GM18858 (cell line): Measurements from ENCODE around the gene VPS26C.
"Not testable (repeated sequence)": the region's sequence is repeated elsewhere in the genome, so short reads cannot be mapped to it uniquely, and the experiment has no call there.

Source experiments
- ATAC-seq: cut with Tn5 transposase; IDR thresholded peaks from one replicate; pipeline ENCODE4 v1.9.1; 2021; ENCODE audit not compliant: unreplicated experiment

The VPS26C gene

DNA sequence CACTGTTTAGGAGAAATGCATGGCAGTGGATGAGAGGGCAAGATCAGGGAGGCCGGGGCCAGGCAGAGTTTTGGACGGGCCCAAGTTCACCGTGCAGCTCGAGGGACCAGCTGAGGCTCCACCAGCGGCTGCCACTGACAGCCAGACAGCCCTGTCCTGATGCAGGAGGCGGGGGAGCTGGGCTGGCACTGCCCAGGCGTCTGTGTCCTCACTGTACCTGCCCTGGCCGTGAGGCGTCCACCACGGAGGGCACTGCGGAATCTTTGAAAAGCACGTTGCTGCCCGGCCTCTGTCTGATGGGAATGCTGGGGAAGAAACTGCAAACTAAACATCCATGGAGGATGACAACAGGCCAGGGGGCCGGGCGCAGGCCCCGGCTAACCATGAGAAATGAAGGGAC lies 35.5 kb downstream of the VPS26C start:
- no peak for ATAC-seq

DNA sequence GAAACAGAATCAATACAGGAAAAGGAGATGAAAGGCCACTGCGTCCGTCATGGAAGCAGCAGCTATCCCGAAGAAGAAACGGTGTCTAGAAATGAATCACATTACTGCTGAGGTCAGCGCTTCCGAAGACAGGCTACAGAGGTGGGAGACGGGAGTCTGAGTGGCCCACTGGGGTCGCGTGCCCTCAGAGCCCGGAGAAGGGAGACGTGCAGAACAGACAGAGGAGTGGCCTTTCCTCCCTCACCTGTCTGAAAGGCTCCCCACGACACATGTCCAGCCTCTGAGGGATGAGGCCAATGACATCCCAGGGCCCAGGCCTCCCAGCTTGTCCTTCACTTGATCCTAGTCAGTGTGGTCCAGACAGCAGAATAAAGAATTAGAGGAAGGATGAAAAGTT lies 35.9 kb downstream of the VPS26C start:
- no peak for ATAC-seq

DNA sequence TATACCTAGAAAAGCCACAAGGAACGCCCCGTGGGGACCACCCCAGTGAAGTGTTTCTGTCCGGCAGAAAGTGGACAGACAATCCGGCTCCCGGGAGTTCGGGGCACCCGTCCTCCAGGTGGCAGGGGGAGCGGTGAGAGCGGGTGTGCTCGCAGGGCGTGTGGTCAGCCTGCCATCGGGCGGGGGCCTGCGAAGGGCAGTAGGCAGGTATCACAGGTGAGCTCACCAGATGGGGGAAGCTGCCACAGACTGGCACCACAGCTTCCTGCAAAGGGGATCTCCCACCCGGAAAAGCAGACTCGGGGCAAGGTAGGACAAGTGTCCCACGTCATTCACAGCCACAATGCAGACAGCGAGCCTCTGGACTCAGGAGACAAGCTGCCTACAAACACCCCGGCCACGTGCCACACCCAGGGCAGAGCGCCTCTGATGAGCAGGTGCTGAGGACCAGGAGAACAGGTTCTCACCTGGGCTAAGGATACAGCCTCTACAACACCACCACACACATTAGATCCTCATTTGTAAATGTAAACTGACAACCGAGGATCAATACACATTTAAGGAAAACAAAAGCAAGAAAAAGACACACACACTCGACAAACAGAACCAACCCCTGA lies 36.4 kb downstream of the VPS26C start:
- no peak for ATAC-seq

DNA sequence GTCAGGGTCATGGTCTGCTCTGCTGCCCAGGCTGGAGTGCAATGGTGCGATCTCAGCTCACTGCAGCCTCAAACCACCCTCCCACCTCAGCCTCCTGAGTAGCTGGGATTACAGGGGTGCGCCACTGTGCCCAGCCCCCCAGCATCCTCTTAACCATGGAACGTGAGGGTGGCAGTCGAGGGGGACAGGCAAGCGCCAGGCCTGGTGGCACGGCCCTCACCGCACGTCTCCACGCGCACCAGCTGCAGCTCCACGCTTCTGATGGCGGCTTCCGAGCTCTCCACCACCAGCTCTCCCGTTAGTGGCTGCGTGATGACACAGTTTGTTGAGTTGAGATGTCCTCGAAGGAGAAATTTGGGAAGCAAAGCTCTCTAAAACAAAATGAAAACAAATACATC lies 39.1 kb downstream of the VPS26C start:
- ATAC-seq: no peak

DNA sequence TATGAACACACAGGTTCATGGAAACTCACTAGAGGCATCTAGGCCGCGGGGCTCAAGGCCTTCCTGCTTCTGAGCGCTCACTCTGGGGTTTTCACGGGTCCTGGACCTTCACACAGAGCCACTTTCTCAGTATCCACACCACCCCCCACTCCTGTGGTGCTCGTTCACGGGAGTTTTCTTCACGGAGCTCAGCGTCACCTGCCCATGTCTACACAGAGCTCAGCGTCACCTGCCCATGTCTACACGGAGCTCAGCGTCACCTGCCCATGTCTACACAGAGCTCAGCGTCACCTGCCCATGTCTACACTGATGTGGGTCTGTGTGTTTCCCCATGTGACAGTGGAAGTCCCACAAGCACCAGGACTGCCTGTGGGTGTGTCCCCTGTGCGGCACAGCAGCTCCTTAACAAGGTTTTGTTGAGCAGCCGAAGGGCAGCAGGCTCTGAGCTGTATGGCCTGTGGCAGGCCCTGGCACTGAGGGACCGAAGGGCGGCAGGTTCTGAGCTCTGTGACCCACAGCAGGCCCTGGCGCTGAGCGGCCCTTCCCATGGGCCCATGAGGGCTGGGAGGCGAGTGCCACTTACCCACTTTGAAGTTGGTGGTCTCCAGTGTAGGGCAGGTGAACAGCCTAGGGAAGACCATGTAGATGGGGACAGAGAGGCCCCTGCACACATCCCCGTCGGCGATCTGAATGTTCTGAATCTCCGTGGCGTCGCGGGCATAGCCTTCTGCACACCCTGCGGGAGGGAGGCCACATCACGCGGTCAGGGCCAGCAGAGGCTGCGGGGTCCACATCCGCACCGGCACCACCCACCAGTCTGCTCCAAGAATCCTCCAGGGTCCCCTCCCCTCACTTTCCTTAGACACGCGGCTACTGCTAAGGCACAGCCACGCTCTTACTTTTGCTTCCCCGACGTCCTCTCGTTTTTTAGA lies 39.8 kb downstream of the VPS26C start:
- no peak for ATAC-seq

DNA sequence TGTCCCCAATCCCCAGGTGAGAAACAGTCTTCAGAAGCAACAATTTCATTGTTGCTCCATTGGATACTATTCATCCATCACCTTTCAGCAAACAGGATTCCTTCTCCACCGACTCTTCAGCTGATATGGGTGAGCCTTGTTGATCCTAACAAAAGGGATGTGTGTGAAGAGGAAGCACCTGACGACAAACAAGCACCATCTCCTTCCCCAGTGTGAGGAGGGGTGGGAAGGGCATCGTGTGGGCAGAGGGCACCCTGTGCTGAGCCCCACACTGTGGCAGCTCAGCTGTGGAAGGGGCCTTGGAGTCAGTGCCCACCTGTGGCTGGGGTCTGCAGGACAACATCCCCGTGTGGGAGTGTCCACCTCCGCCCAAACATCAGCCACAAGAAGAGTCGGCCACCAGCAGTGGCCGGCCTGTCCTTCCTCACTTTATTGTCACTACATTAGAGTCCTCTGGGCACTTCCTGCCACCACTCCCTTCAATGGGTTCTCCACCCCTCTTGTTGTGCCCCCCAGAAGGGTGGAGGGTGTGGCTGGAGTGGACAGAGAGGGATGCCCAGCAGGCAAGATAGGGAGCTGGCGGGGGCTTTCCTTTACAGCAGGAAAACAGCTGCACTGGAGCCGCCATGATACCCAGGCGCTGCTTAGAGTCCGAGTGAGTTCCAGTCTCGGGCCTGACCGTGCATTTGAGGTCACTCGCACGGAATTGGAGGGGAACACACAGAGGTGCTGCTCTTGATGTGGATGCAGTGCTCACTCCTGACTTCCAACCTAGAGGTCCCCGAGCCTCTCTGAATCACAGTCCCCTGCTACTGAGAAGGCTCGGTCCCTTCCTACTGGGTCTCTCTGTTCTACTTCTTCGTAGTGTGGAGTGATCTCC lies 40.9 kb downstream of the VPS26C start:
- ATAC-seq: no peak

DNA sequence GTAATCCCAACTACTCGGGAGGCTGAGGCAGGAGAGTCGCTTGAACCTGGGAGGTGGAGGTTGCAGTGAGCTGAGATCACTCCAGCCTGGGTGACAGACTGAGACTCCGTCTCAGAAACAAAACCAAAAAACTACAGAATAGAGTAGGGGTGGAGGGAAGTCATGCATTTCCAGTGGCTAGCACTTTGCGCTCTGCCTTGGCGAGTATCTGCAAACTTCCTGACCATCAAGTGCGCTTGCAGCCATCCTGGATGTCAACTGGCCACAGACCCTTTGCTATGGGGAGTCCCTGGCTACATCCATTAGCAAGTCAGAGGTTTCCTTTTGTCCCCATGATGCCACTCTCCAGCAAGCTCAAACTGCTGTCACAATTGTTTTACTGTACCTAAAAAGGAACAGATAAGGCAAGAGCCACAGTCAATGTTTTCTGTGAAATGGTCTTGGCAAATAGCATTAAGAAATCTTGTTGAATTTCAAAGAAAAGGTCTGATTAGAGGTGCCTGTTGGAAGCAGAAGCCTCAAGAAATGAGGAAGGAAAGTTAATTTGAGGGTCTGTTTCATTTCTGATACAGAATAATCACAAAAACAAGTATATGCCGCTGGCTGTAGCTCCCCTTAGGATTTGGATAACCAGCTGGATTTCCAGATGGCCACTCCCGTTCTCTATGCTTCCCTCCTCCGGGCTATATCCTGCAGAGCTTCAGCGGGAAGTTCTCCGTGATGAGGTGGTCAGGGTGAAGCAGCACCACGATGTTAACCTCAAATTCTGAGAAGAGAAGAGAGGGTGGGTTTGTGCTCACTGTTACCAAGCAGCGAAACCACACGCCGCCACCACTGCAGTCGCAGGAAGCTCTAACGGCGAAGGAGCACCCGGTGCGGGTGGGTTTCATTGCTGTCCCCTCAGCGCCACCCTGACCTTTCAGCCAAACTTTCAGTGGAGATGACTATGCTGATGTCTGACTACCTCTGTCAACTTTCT lies 42.0 kb downstream of the VPS26C start:
- no peak for ATAC-seq

DNA sequence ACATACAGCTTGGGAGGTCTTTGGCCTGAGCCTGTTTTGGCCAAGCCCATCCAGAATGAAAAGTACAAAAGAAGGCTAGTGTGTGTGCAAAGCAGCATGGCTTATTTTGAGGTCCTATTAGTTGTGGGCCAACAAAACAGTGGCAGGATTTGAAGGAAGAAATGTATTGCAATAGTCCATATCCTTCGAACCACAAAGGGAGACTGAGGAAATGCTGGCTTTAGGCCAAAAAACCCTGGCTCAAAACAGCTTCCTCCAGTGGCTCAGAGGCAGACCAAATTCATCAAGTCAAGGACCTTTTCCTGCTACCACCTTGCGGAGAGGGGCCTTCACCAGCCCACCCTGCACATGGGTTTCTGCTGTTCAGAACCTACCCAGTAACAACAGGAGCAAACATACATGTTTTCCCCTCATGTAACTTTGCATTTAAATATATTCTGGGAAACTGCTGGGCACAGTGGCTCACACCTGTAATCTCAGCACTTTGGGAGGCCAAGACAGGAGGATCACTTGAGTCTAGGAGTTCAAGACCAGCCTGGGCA lies 43.3 kb downstream of the VPS26C start:
- ATAC-seq: no peak

DNA sequence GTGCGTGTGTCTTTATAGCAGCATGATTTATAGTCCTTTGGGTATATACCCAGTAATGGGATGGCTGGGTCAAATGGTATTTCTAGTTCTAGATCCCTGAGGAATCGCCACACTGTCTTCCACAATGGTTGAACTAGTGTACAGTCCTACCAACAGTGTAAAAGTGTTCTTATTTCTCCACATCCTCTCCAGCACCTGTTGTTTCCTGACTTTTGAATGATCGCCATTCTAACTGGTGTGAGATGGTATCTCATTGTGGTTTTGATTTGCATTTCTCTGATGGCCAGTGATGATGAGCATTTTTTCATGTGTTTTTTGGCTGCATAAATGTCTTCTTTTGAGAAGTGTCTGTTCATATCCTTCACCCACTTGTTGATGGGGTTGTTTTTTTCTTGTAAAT lies 44.9 kb downstream of the VPS26C start:
- not testable (repeated sequence) for ATAC-seq

DNA sequence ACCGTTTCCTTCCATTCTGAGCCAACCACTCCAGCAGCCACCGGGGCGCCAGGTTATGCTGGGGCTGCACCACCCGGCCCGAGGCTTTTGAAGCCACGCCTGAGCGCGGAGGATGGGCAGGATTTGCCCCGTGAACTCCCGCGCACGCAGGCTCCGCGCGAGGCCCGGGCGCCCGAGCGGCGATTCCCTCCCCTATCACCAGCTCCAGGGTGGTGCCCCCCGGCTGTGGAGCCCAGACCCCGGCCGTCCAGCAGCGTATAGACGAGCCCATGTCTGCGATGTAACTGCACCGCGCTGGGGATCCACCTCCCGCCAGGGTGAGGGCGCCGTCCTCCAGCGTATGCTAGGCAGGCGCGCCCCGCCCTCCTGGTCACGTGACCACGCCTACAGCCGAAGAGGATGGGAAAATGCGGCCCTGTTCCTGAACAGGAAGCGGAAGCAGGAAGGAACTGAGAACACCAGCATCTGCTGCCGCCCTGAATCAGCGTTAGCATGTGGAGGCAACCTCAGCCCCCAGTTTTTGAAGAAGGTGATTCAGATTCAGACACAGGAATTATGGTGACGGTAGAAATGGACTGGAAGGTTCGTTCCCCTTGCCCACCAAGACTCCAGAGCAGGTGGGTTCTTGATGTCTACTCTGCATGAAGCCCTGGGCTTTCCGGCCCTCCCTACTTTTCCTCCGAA lies 46.0 kb downstream of the VPS26C start:
- ATAC-seq: peak; percentile 60

DNA sequence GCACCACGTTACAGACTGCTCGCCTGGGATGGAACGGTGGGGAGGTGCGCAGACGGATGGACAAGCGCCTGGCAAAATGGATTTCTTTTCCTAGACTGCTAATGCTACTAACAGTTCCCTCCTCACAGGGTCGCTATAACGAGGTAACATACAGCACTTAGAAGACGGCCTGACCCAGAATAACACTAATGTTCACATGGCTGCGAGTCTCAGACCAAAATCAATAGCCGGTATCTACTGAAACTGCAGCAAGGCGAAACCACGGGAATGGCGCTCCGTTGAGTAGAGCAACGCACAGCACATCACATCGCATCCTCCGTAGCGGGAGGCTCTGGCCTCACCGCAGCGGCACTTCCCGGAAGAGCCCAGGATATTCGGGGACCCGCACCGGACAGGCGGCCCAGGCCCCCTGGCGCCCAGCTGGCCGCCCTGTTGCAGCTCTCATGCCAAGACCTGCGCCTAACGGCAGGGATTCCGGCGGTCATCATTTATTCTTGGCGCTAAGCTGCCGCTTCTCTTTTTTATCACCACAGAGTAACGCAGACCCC lies 46.6 kb downstream of the VPS26C start:
- peak; percentile 22 for ATAC-seq

DNA sequence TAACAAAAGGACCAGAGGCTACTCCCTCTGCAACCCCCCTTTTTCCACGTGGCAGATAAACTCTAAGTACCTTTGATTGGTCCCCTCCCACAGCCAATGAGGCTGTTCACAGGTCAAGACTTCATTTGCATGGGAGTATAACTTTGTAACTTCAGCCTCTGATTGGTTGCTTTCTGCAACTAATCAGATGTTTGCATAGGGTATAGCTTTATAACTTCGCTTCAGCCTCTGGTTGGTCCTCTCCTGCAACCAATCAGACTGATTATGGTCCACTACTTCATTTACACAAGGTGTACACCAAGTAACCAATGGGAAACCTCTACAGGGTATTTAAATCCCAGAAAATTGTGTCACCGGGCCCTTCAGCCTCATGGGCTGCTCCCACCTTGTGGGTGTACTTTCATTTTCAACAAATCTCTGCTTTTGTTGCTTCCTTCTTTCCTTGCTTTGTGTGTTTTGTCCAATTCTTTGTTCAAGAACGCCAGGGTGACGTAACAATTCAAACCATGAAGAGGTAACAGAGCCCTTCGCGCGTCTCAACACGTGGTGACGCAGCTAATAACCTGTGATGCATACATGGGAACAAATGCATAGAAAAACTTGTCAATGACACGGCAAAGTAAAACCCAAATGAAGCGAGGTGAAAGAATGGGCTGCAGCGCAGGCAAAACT lies 47.2 kb downstream of the VPS26C start:
- ATAC-seq: no peak

DNA sequence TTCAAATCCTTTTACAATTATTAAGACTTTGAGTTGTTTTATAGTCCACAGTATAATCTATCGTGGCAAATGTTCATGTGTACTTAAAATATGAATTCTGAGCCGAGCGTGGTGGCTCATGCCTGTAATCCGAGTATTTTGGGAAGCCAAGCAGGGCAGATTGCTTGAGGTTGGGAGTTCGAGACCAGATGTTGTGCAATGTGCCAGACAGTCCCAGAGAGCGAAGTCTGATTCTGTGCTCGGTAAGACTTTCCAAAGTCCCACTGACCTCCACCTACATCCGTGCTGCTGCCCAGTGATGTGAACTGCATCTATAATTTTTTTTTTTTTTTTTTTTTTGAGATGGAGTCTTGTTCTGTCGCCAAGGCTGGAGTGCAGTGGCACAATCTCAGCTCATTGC lies 52.2 kb downstream of the VPS26C start:
- no peak for ATAC-seq

DNA sequence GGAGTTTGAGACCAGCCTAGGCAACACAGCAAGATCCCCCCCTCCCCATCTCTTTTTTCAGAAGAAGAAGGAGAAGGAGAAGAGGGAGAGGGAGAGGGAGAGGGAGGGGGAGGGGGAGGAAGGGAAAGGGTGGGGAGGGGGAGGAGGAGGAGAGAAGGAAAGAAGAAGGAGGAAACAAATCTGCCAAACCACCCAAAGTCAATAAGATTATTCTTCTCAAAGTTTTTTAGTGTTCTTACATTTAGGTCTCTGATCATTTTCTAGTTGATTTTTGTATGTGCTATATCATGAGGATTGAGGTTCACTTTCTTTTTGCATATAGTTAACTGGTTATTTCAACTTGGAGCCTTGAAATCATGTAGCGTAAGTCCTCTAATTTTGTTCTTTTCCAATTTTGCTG lies 56.3 kb downstream of the VPS26C start:
- ATAC-seq: no peak

DNA sequence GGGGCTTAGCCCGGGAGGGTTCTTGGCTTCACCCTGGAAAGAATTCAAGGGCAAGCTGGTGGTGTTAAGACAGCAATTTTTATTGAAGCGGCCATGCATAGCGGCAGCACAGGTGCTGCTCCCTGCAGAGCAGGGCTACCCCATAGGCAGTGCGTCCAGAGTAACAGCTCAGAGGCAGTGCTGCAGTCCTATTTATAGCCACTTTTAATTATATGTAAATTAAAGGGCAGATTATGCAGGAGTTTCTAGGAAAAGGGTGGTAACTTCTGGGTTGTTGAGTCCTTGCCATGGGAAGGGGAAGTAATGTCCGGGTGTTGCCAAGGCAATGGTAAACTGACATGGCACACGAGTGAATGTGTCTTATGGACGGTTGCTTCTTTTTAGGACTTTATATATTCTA lies 57.0 kb downstream of the VPS26C start:
- no peak for ATAC-seq

DNA sequence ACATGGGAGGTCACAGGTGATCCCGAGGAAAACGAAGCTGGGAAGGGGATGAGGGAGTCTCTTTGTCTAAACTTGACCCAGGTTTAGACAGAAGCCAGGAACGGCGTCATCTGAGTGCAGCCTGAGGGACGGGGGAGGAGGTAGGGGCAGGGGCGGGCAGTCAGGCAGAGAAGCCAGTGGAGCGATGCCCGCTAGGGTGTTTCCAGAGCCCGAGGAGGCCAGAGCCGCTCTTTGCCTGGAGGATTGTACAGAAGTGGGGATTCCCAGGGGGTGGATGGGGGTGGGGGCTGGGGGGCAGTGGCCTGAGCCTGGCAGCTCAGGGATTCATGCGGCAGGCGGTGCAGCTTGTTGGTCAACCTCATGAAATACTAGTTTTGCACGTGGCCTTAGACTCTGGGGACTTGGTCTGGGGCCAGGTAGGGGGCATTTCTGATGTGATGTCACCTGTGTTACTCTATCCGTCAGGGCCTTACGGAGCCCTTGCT lies 58.4 kb downstream of the VPS26C start:
- peak; percentile 26 for ATAC-seq

DNA sequence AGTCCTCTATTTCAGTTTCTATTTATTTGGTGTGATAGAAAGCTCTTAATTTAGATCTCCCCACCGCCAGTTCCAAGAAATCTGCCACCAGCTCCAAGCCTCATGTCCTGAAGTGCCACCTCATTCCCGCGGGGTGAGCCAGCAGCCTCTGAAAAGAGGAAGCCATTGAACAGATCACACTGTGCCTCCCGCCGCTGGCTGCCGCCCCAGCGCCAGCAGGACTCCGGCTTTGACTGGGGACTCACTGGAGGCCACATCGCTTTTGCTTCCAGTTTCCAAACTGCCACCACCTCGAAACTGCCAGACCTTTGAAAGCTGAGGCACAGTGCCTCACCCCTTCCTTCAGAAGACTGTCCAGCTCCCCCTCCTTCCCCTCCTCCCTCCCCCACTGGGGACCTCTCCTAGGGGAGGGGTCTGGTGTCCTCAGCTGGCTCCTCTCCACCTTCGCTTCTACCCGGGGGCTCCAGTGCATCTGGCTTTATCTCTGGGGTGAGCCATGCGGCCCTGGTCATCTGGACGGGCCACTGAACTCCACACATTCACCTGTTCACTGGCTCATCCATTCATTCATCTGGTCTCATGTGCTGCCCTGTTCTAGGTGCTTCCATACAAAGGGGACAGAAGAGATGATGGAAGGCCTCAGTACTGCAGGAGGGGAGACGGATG lies 58.9 kb downstream of the VPS26C start:
- peak; percentile 38 for ATAC-seq

DNA sequence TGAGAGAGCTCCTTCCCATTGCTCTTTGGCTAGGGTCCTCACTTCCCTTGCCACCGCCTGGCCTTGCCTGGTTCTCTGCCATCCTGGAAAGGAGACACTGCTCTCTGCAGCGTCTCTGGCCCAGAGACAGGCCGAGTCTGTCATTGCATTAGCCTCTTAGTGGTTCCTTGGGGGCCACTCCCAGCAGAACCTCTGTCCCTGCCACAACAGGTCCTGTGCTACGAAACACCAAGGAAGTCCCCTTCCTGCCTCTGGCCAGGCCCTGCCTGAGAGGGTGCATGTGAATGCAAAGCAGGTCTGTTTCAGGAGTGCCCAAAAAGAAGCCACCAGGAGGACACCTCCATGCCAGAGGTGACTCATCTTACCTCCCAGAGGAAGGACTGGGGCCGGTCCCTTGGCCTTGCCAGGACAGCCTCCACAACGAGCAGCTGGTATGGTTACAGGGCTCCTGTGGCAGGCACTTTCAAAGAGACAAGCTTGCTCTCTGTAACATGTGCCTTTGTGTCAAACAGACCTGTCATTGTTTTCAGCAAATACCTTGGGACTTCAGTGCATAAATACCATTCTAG lies 59.6 kb downstream of the VPS26C start:
- ATAC-seq: peak; percentile 60
